H9 (cell line): Measurements from ENCODE around the gene CADM1. TPM values are rescaled to one million over a fixed set of nuclear protein-coding genes. Genes with fewer than 3 reads are reported as not detected.
A peak's percentile ranks its signal among the peaks of the same experiment; 100 is the strongest.

Experiments used
- DNase-seq: peaks from one replicate; pipeline ENCODE4 v3.0.0-alpha.2; 2017
- H2AFZ ChIP-seq: one replicate; pipeline ENCODE4 v1.6.1; 2013; ENCODE audit warnings: mild to moderate bottlenecking, low read length, control low read depth, moderate library complexity
- H2AK5ac ChIP-seq: 2 replicates; pipeline ENCODE4 v1.6.1; 2013; ENCODE audit warnings: low read length, control low read depth, mixed read lengths; ENCODE audit not compliant: insufficient read length
- H2BK120ac ChIP-seq: one replicate; pipeline ENCODE4 v1.6.1; 2013; ENCODE audit warnings: low read depth, mild to moderate bottlenecking, low read length, control low read depth, inconsistent platforms; ENCODE audit not compliant: poor library complexity, severe bottlenecking
- H2BK12ac ChIP-seq: 2 replicates; pipeline ENCODE4 v1.6.1; 2013; ENCODE audit warnings: low read length, control low read depth, mixed read lengths, low read depth; ENCODE audit not compliant: insufficient read length
- H2BK15ac ChIP-seq: 2 replicates; pipeline ENCODE4 v1.6.1; 2013; ENCODE audit warnings: low read depth, low read length, control low read depth
- H2BK20ac ChIP-seq: one replicate; pipeline ENCODE4 v1.6.1; 2013; ENCODE audit warnings: low read depth, mild to moderate bottlenecking, low read length, control low read depth, inconsistent platforms; ENCODE audit not compliant: poor library complexity, severe bottlenecking
- H2BK5ac ChIP-seq: 2 replicates; pipeline ENCODE4 v1.6.1; 2013; ENCODE audit warnings: low read length, control low read depth, mixed read lengths; ENCODE audit not compliant: insufficient read length
- H3K14ac ChIP-seq: 2 replicates; pipeline ENCODE4 v1.6.1; 2013; ENCODE audit warnings: low read length, control low read depth; ENCODE audit not compliant: insufficient read depth
- H3K18ac ChIP-seq: 2 replicates; pipeline ENCODE4 v1.6.1; 2013; ENCODE audit warnings: low read depth, mild to moderate bottlenecking, mixed read lengths, low read length, control low read depth; ENCODE audit not compliant: insufficient read length
- H3K23ac ChIP-seq: 2 replicates; pipeline ENCODE4 v1.6.1; 2013; ENCODE audit warnings: low read length, control low read depth, mixed read lengths, low read depth; ENCODE audit not compliant: insufficient read length
- H3K23me2 ChIP-seq: 2 replicates; pipeline ENCODE4 v1.6.1; 2013; ENCODE audit warnings: low read depth, mild to moderate bottlenecking, mixed read lengths, low read length, control low read depth; ENCODE audit not compliant: insufficient read length, poor library complexity, severe bottlenecking
- H3K27ac ChIP-seq: 2 replicates; pipeline ENCODE4 v1.5.1; 2013; ENCODE audit warnings: low read length, control low read depth, mixed read lengths, low read depth; ENCODE audit not compliant: insufficient read length
- H3K27me3 ChIP-seq: 2 replicates; pipeline ENCODE4 v1.6.1; 2013; ENCODE audit warnings: low read length, control low read depth, inconsistent platforms; ENCODE audit not compliant: insufficient read depth
- H3K4ac ChIP-seq: 2 replicates; pipeline ENCODE4 v1.6.1; 2013; ENCODE audit warnings: low read depth, mild to moderate bottlenecking, control low read depth, inconsistent platforms, low read length, moderate library complexity
- H3K4me1 ChIP-seq: 2 replicates; pipeline ENCODE4 v1.6.1; 2013; ENCODE audit warnings: low read length, control low read depth, inconsistent platforms; ENCODE audit not compliant: insufficient read depth
- H3K4me2 ChIP-seq: 2 replicates; pipeline ENCODE4 v1.6.1; 2013; ENCODE audit warnings: low read length, control low read depth, mixed read lengths; ENCODE audit not compliant: insufficient read length, insufficient read depth
- H3K56ac ChIP-seq: 2 replicates; pipeline ENCODE4 v1.6.1; 2013; ENCODE audit warnings: low read depth, mild to moderate bottlenecking, mixed read lengths, low read length, control low read depth; ENCODE audit not compliant: insufficient read length
- H3K79me1 ChIP-seq: 2 replicates; pipeline ENCODE4 v1.6.1; 2013; ENCODE audit warnings: low read depth, mild to moderate bottlenecking, moderate library complexity, low read length, control low read depth, inconsistent platforms; ENCODE audit not compliant: insufficient read depth, poor library complexity, severe bottlenecking
- H3K79me2 ChIP-seq: 2 replicates; pipeline ENCODE4 v1.6.1; 2013; ENCODE audit warnings: low read length, control low read depth, inconsistent platforms; ENCODE audit not compliant: insufficient read depth
- H3K9ac ChIP-seq: 2 replicates; pipeline ENCODE4 v1.6.1; 2013; ENCODE audit warnings: low read length, control low read depth, mixed read lengths; ENCODE audit not compliant: insufficient read length; ENCODE audit errors: extremely low read depth
- H3K9me3 ChIP-seq: one replicate; pipeline ENCODE4 v1.6.1; 2013; ENCODE audit warnings: low read depth, low read length, inconsistent platforms; ENCODE audit not compliant: control insufficient read depth
- H3T11ph ChIP-seq: one replicate; pipeline ENCODE4 v1.6.1; 2013; ENCODE audit warnings: mild to moderate bottlenecking, low read length, control low read depth, inconsistent platforms
- H4K20me1 ChIP-seq: one replicate; pipeline ENCODE4 v1.6.1; 2013; ENCODE audit not compliant: control insufficient read depth, insufficient read length, insufficient read depth
- H4K5ac ChIP-seq: 2 replicates; pipeline ENCODE4 v1.6.1; 2013; ENCODE audit warnings: low read depth, mild to moderate bottlenecking, mixed read lengths, low read length, control low read depth; ENCODE audit not compliant: insufficient read length
- H4K8ac ChIP-seq: replicated peaks from 2 replicates; pipeline ENCODE4 v1.6.1; 2013; ENCODE audit warnings: low read length, control low read depth, mixed read lengths, low read depth; ENCODE audit not compliant: insufficient read length
- H4K91ac ChIP-seq: 2 replicates; pipeline ENCODE4 v1.6.1; 2013; ENCODE audit warnings: low read depth, mild to moderate bottlenecking, moderate library complexity, mixed read lengths, low read length, control low read depth; ENCODE audit not compliant: insufficient read length
- H3K27ac Mint-ChIP-seq, 3 experiments: 2 replicates in 2 of 3; 3 replicates in 1 of 3; pipeline ENCODE4 v1.8.0; 2020 to 2021; ENCODE audit warnings: mixed read lengths in 3 of 3, mild to moderate bottlenecking in 1 of 3, moderate library complexity in 1 of 3
- H3K27me3 Mint-ChIP-seq: 2 replicates; pipeline ENCODE4 v1.8.0; 2021; ENCODE audit warnings: low read depth, mild to moderate bottlenecking, moderate library complexity, mixed read lengths
- H3K36me3 Mint-ChIP-seq, 3 experiments: 2 replicates in 2 of 3; 3 replicates in 1 of 3; pipeline ENCODE4 v1.8.0; 2020 to 2021; ENCODE audit warnings: low read depth in 3 of 3, mixed read lengths in 3 of 3; ENCODE audit not compliant: insufficient read depth in 1 of 3
- H3K4me1 Mint-ChIP-seq, 2 experiments: 2 replicates each; pipeline ENCODE4 v1.8.0; 2020; ENCODE audit warnings: mixed read lengths in 2 of 2
- H3K4me3 Mint-ChIP-seq, 2 experiments: 2 replicates in 1 of 2; 3 replicates in 1 of 2; pipeline ENCODE4 v1.8.0; 2020 to 2021; ENCODE audit warnings: mild to moderate bottlenecking in 2 of 2, mixed read lengths in 2 of 2, moderate library complexity in 1 of 2
- H3K9me3 Mint-ChIP-seq, 2 experiments: 2 replicates in 1 of 2; 3 replicates in 1 of 2; pipeline ENCODE4 v1.8.0; 2020; ENCODE audit warnings: mild to moderate bottlenecking in 2 of 2, mixed read lengths in 2 of 2, moderate library complexity in 1 of 2
- CTCF ChIP-seq: fragments of 200-600 bp; sonication (generic); conservative IDR thresholded peaks from 3 replicates; pipeline ENCODE4 v1.8.0; 2021; ENCODE audit warnings: antibody characterized with exemption, mild to moderate bottlenecking
- WGBS: extraction: QIAGEN DNeasy Blood & Tissue Kit; methylation state at CpG from one replicate; pipeline ENCODE4 v1.1.7; 2013; ENCODE audit warnings: missing lambda C conversion rate, low lambda C conversion rate, mixed read lengths; ENCODE audit not compliant: insufficient read length; ENCODE audit errors: extremely low coverage; 5-methylcytosine and 5-hydroxymethylcytosine counted together
- total RNA-seq: library from RNA; stranded (reverse); gene quantifications from 2 replicates; pipeline ENCODE4 v1.2.1, GENCODE V29; 2021

The CADM1 gene
- total RNA-seq, 1 experiment from 2014 or later, result 11.9 TPM

GRCh38 chr11:115132436-115133228, 371.6 kb downstream of the CADM1 start:
- H3K27me3 Mint-ChIP-seq, result peaks cover 9% of the 10 kb centered on the region
- no peak overlapping the region for H2AK5ac ChIP-seq
- no peak overlapping the region for H3K4me2 ChIP-seq
- peak; percentile 60; the same call in 2 of the 3 replicates for TF ChIP-seq CTCF
- H3K79me2 ChIP-seq, result no peaks in the 10 kb centered on the region
- H4K8ac ChIP-seq, result no peak overlapping the region
- no peaks in the 10 kb centered on the region; the same call in 1 of the 2 replicates for H3K4me1 ChIP-seq
- no peak overlapping the region for H2BK15ac ChIP-seq
- no peak overlapping the region for H3T11ph ChIP-seq
- H3K56ac ChIP-seq, result no peak overlapping the region
- H3K23ac ChIP-seq, result no peak overlapping the region
- no peak overlapping the region for H3K27ac ChIP-seq
- H3K4ac ChIP-seq, result no peak overlapping the region
- H4K91ac ChIP-seq, result no peak overlapping the region
- no peak overlapping the region for H3K18ac ChIP-seq
- no CpG with 5 or more reads among the region's 7 CpGs for WGBS
- H4K20me1 ChIP-seq, result no peaks in the 10 kb centered on the region
- no peak overlapping the region for H2BK20ac ChIP-seq
- H3K9ac ChIP-seq, result no peak overlapping the region
- no peaks in the 10 kb centered on the region for H3K79me1 ChIP-seq
- H3K27me3 ChIP-seq, result no peaks in the 10 kb centered on the region
- H3K36me3 Mint-ChIP-seq, result no peaks in the 10 kb centered on the region
- H2BK120ac ChIP-seq, result no peak overlapping the region
- no peak overlapping the region for H2BK12ac ChIP-seq
- no peak overlapping the region for H3K27ac Mint-ChIP-seq
- DNase-seq, result peak; percentile 44
- H3K4me3 Mint-ChIP-seq, result no peak overlapping the region
- H3K4me1 Mint-ChIP-seq, result peaks cover 0 to 2% of the 10 kb centered on the region in 2 experiments; a peak in 1 of 4 replicates
- no peaks in the 10 kb centered on the region for H3K9me3 Mint-ChIP-seq
- no peak overlapping the region for H3K14ac ChIP-seq
- H2BK5ac ChIP-seq, result no peak overlapping the region
- H4K5ac ChIP-seq, result no peak overlapping the region
- no peak overlapping the region for H2AFZ ChIP-seq
- H3K23me2 ChIP-seq, result no peaks in the 10 kb centered on the region
- no peaks in the 10 kb centered on the region for H3K9me3 ChIP-seq
